GM21717 (cell line): ENCODE data around the gene RBMS2.
A peak's percentile ranks its signal among the peaks of the same experiment; 100 is the strongest.

Experiments
- ATAC-seq: cut with Tn5 transposase; IDR thresholded peaks from one replicate; pipeline ENCODE4 v1.9.1; 2021; ENCODE audit warnings: mild to moderate bottlenecking, moderate library complexity; ENCODE audit not compliant: unreplicated experiment

RBMS2 gene

GRCh38 chr12:56578983-56579546, 57.4 kb downstream of the RBMS2 start:
- no peak for ATAC-seq

- no peak for ATAC-seq
Observed at GRCh38 chr12:56581418-56582145, 60.0 kb downstream of the RBMS2 start.

GRCh38 chr12:56585098-56585497, 63.5 kb downstream of the RBMS2 start:
- ATAC-seq = no peak

GRCh38 chr12:56589783-56590182, 68.2 kb downstream of the RBMS2 start:
- no peak for ATAC-seq

- ATAC-seq = no peak
Observed at GRCh38 chr12:56590237-56590830, 68.7 kb downstream of the RBMS2 start.

- ATAC-seq = no peak
Observed at GRCh38 chr12:56591126-56591525, 69.5 kb downstream of the RBMS2 start.

- no peak for ATAC-seq
Observed at GRCh38 chr12:56591961-56592360, 70.3 kb downstream of the RBMS2 start.

GRCh38 chr12:56593909-56594621, 72.4 kb downstream of the RBMS2 start:
- ATAC-seq = no peak

GRCh38 chr12:56596815-56597214, 75.2 kb downstream of the RBMS2 start:
- no peak for ATAC-seq

- ATAC-seq = no peak
Observed at GRCh38 chr12:56599041-56599440, 77.4 kb downstream of the RBMS2 start.

GRCh38 chr12:56599797-56600196, 78.2 kb downstream of the RBMS2 start:
- no peak for ATAC-seq

GRCh38 chr12:56600753-56601152, 79.1 kb downstream of the RBMS2 start:
- ATAC-seq = no peak

GRCh38 chr12:56601503-56601902, 79.9 kb downstream of the RBMS2 start:
- no peak for ATAC-seq

- ATAC-seq = no peak
Observed at GRCh38 chr12:56602239-56602638, 80.6 kb downstream of the RBMS2 start.

- ATAC-seq = no peak
Observed at GRCh38 chr12:56604355-56604754, 82.7 kb downstream of the RBMS2 start.

GRCh38 chr12:56614627-56615026, 93.0 kb downstream of the RBMS2 start:
- no peak for ATAC-seq

- no peak for ATAC-seq
Observed at GRCh38 chr12:56616244-56616643, 94.6 kb downstream of the RBMS2 start.

- no peak for ATAC-seq
Observed at GRCh38 chr12:56616925-56617324, 95.3 kb downstream of the RBMS2 start.

- ATAC-seq = no peak
Observed at GRCh38 chr12:56622535-56622934, 100.9 kb downstream of the RBMS2 start.

- ATAC-seq = no peak
Observed at GRCh38 chr12:56626701-56627100, 105.1 kb downstream of the RBMS2 start.

- peak; percentile 16 for ATAC-seq
Observed at GRCh38 chr12:56628671-56629458, 107.2 kb downstream of the RBMS2 start.
